Measurements from ENCODE around the gene SH3BGRL3.
A peak's percentile ranks its signal among the peaks of the same experiment; 100 is the strongest.

Gene SH3BGRL3

DNA sequence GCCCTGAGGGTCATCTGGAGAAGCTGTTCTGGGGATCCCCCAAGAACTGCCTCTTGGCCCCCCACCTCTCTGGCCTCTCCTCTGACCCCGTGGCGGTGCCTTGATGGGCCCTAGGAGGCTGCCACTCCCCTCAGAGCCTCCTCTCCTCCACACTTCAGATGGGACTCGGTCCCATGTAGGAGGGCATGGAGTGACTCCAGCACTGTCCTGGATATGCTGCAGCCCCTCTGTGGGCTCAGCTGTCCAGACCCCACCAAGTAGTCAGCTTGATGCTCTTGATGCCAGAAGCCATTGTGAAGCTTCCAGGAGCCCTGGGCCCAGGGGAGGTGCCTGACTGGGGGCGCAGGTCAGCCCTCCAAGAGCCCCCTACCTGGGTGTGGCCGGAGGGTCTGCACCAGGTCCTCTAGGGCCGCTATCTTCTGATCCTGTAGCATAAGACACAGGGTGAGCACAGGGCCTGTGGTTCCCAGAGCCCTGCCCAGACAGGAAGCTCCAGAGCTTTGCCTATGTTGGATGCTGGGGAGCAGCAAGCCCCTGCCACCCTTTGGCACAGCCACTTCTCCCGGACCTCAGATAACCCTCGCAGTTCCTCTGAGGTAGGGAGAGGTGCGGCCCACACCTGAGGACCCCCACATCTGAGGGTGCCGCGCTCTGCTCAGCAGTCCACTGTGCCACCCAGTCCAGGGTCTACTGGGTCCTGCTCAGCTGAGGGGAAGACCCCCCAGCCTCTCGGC lies 17.3 kb downstream of the SH3BGRL3 start:
- no peaks in the 10 kb centered on the region for H3K27me3 ChIP-seq (ENCODE audit: insufficient read depth, insufficient read length)
- H3K4me1 ChIP-seq (ENCODE audit: insufficient read depth, insufficient read length) = no peaks in the 10 kb centered on the region
- peaks cover 48% of the 10 kb centered on the region for H3K36me3 ChIP-seq (ENCODE audit: insufficient read depth, insufficient read length, low read length)
- no peaks in the 10 kb centered on the region for H3K9me3 ChIP-seq (ENCODE audit: insufficient read depth, low read length)
- H3K9ac ChIP-seq (ENCODE audit: insufficient read length, low read depth) = no peak overlapping the region
- no peak for TF ChIP-seq YY1 (IDR thresholded peaks at IDR 0.05; ENCODE audit: insufficient read depth, insufficient read length)
- TF ChIP-seq SUZ12 (IDR thresholded peaks at IDR 0.05; ENCODE audit: extremely low read depth, insufficient read depth, insufficient read length) = no peak
- TF ChIP-seq ZNF274 (IDR thresholded peaks at IDR 0.05; ENCODE audit: low read depth, low read length) = no peak
- H3K4me3 ChIP-seq (ENCODE audit: insufficient read length, low read depth) = no peak overlapping the region
- no peak for DNase-seq (ENCODE audit: low read depth, low spot score)

DNA sequence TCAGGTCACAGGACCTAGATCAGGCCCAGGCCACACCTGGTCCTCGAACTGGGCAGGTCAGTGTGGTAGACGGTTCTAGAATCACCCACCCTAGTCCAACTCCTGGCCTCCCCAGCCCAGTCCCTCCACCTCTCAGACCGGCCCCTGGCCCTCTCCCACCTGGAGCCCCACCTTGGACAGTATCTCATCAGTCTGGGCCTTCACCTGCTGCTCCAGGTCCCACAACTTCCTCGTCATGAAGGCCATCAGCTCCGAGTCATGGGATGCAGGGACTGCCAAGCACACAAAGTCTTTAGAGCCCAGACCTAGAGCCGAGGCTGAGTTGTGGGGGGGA lies 17.9 kb downstream of the SH3BGRL3 start:
- TF ChIP-seq YY1 (IDR thresholded peaks at IDR 0.05; ENCODE audit: insufficient read depth, insufficient read length) = no peak
- no peak for TF ChIP-seq ZNF274 (IDR thresholded peaks at IDR 0.05; ENCODE audit: low read depth, low read length)
- Histone ChIP-seq H3K9me3 (ENCODE audit: insufficient read depth, low read length) (no peaks in the 10 kb centered on the region), H3K9ac (ENCODE audit: insufficient read length, low read depth) (no peak overlapping the region), H3K36me3 (ENCODE audit: insufficient read depth, insufficient read length, low read length) (peaks cover 47% of the 10 kb centered on the region), H3K27me3 (ENCODE audit: insufficient read depth, insufficient read length) (no peaks in the 10 kb centered on the region), H3K4me1 (ENCODE audit: insufficient read depth, insufficient read length) (no peaks in the 10 kb centered on the region), H3K4me3 (ENCODE audit: insufficient read length, low read depth) (no peak overlapping the region)
- no peak for DNase-seq (ENCODE audit: low read depth, low spot score)

DNA sequence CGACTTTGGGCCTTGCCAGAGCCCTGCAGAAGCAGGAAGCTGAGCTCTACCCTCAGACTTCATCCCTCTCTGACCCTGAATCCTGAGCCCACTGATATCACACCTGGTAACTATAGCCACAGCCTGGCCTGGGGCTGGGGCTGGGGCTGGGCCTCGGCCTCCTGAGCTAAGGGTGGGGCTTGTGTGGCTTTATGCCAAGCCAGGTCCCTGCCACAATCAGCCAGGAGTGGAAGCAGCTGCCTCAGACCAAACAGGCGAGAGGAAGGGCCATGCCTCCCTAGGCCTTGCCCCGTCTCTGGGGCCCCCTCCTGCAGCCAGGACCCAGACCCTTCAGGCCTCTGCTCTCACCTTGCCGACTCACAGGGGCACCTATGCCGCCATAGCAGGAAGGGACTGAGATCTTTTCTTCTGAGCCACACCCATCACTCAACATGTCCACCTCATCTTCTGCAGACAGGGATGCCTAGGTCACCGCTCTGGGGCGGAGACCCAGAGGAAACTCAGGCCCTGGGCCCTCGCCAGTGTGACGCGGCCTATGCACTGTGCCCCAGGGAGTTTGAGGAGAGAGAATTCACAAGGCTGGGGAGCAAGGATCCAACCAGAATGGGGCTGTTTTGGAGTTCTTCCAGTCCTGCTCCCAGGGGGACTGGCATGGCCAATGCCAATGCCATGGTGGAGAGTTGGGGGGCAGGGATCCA lies 20.8 kb downstream of the SH3BGRL3 start:
- H3K4me1 ChIP-seq (ENCODE audit: insufficient read depth, insufficient read length) = no peaks in the 10 kb centered on the region
- no peaks in the 10 kb centered on the region for H3K27me3 ChIP-seq (ENCODE audit: insufficient read depth, insufficient read length)
- H3K4me3 ChIP-seq (ENCODE audit: insufficient read length, low read depth) = no peak overlapping the region
- no peaks in the 10 kb centered on the region for H3K9me3 ChIP-seq (ENCODE audit: insufficient read depth, low read length)
- H3K36me3 ChIP-seq (ENCODE audit: insufficient read depth, insufficient read length, low read length) = peaks cover 35% of the 10 kb centered on the region
- no peak for DNase-seq (ENCODE audit: low read depth, low spot score)
- no peak overlapping the region for H3K9ac ChIP-seq (ENCODE audit: insufficient read length, low read depth)
- TF ChIP-seq SUZ12 (IDR thresholded peaks at IDR 0.05; ENCODE audit: extremely low read depth, insufficient read depth, insufficient read length) = no peak
- TF ChIP-seq ZNF274 (IDR thresholded peaks at IDR 0.05; ENCODE audit: low read depth, low read length) = no peak
- no peak for TF ChIP-seq YY1 (IDR thresholded peaks at IDR 0.05; ENCODE audit: insufficient read depth, insufficient read length)

- peaks cover 15% of the 10 kb centered on the region for H3K36me3 ChIP-seq (ENCODE audit: insufficient read depth, insufficient read length, low read length)
- H3K27me3 ChIP-seq (ENCODE audit: insufficient read depth, insufficient read length) = no peaks in the 10 kb centered on the region
- H3K4me1 ChIP-seq (ENCODE audit: insufficient read depth, insufficient read length) = no peaks in the 10 kb centered on the region
- TF ChIP-seq YY1 (IDR thresholded peaks at IDR 0.05; ENCODE audit: insufficient read depth, insufficient read length) = no peak
- no peak for TF ChIP-seq SUZ12 (IDR thresholded peaks at IDR 0.05; ENCODE audit: extremely low read depth, insufficient read depth, insufficient read length)
- TF ChIP-seq ZNF274 (IDR thresholded peaks at IDR 0.05; ENCODE audit: low read depth, low read length) = no peak
- H3K9me3 ChIP-seq (ENCODE audit: insufficient read depth, low read length) = no peaks in the 10 kb centered on the region
- DNase-seq (ENCODE audit: low read depth, low spot score) = no peak
- no peak overlapping the region for H3K4me3 ChIP-seq (ENCODE audit: insufficient read length, low read depth)
- no peak overlapping the region for H3K9ac ChIP-seq (ENCODE audit: insufficient read length, low read depth)
These were observed 23.0 kb downstream of the SH3BGRL3 start for GRCh38 chr1:26302733-26303405.

DNA sequence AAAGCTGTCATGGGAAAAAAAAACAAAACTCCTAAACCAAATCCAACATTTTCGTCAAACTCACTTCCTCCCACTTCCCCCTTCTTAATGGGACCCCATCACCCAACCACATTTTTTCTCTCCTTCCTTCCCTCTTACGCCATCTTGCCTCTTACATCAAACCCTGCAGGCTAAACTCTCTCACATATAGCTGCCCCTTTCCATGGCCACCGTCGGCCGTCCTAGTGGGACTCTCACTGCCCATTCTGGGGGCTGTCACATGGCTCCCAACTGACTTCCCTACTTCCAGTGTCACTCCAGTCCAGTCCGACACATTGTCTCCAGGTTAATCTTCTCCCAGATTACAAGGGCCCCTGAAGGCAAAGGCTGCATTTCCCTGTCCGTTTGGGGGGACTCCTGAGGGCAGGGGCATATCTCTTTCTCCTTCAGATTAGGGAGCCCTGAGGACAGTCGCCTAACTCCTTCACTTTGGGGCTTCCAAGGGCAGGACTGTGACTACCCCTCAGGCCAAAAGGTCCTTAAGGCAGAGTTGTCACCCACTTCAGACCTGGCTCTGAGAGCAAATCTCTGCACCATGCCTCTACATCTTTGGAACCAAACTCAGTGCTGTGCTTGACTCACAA lies 25.9 kb downstream of the SH3BGRL3 start:
- Histone ChIP-seq H3K4me1 (ENCODE audit: insufficient read depth, insufficient read length) (peaks cover 5% of the 10 kb centered on the region), H3K9me3 (ENCODE audit: insufficient read depth, low read length) (no peaks in the 10 kb centered on the region), H3K36me3 (ENCODE audit: insufficient read depth, insufficient read length, low read length) (peaks cover 11% of the 10 kb centered on the region), H3K9ac (ENCODE audit: insufficient read length, low read depth) (peak overlapping the region; percentile 95), H3K27me3 (ENCODE audit: insufficient read depth, insufficient read length) (no peaks in the 10 kb centered on the region), H3K4me3 (ENCODE audit: insufficient read length, low read depth) (peak overlapping the region; percentile 99)
- no peak for TF ChIP-seq ZNF274 (IDR thresholded peaks at IDR 0.05; ENCODE audit: low read depth, low read length)
- no peak for TF ChIP-seq SUZ12 (IDR thresholded peaks at IDR 0.05; ENCODE audit: extremely low read depth, insufficient read depth, insufficient read length)
- no peak for TF ChIP-seq YY1 (IDR thresholded peaks at IDR 0.05; ENCODE audit: insufficient read depth, insufficient read length)
- DNase-seq (ENCODE audit: low read depth, low spot score) = no peak

DNA sequence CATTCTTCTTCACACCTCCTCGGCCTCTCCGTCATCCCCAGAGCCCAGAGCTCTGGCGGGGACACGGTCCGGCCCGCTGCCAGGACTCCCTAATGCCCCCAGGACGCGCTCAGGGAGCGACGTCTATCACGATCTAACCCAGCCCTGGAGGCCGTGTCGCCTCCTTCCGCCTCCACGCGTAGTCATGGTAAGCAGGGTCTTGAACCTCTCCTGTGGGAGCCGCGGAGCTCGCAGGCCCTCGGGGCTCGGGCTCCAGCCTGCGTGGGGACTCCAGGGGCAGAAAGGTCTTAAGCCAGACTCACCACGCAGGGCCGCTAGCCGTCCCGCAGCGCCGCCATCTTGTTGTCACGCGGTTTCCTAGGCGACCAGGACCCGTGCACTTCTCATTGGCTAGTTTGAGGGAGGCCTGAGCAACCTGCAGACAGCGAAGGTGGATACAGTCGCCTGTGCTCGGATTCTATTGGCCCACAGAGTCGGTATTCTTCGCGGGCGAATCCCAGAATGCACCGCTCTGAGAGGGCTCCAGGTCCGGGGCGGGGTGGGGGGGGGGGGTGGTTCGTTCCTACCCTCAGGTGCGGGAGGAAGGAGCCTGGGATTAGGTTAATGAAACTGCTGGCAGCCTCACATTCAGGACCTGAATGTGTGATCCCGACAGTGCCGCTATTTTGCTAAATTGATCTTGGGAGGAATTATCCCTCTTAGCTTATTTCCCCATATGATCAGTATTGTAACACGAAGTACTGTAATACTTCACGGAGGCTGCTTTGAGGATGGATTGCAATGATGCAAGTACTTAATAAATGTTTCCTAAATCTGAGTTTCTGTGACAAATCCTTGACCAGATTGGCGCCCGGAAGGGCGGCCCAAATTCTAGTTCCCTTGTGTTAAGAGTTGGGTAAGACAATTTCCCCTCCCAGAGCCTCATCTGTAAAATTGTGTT lies 26.7 kb downstream of the SH3BGRL3 start, which contains the start of gene UBXN11:
UBXN11 (minus strand) TSS at position 347 of the 940 bp plus-strand sequence. CDS start 3,753 bp downstream, outside the sequence.
- Histone ChIP-seq H3K4me3 (ENCODE audit: insufficient read length, low read depth) (peak within 1 kb of the TSS; percentile 99), H3K27me3 (ENCODE audit: insufficient read depth, insufficient read length) (no peaks in the 10 kb centered on the region), H3K9ac (ENCODE audit: insufficient read length, low read depth) (peak within 1 kb of the TSS; percentile 95), H3K9me3 (ENCODE audit: insufficient read depth, low read length) (no peaks in the 10 kb centered on the region), H3K4me1 (ENCODE audit: insufficient read depth, insufficient read length) (peaks cover 5% of the 10 kb centered on the region), H3K36me3 (ENCODE audit: insufficient read depth, insufficient read length, low read length) (peaks cover 3% of the 10 kb centered on the region)
- DNase-seq (ENCODE audit: low read depth, low spot score) = peak; percentile 99
- TF ChIP-seq ZNF274 (IDR thresholded peaks at IDR 0.05; ENCODE audit: low read depth, low read length) (no peak), SUZ12 (IDR thresholded peaks at IDR 0.05; ENCODE audit: extremely low read depth, insufficient read depth, insufficient read length) (no peak), YY1 (IDR thresholded peaks at IDR 0.05; ENCODE audit: insufficient read depth, insufficient read length) (peak; percentile 93)
